GM21717 (cell line): ENCODE data around the gene SARDH.

Experiments used
- ATAC-seq: cut with Tn5 transposase; IDR thresholded peaks from one replicate; pipeline ENCODE4 v1.9.1; 2021; ENCODE audit warnings: mild to moderate bottlenecking, moderate library complexity; ENCODE audit not compliant: unreplicated experiment

SARDH gene

DNA sequence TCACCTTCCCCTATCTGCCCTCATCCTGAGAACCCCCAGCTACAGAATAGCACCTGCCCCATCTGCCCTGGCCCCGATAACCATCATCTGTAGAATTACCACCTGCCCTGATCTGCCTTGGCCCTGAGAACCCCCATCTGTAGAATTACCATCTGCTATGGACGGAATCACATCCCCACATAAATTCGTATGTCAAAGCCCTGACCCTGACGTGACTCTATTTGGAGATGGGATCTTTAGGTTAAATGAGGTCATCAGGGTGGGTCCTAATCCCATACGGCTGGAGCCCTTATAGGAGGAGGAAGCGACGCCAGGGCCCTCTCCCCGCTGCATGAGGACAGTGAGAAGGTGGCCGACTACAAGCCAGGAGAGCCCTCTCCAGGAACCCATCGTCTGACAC, 32.6 kb downstream of the SARDH start:
- no peak for ATAC-seq

DNA sequence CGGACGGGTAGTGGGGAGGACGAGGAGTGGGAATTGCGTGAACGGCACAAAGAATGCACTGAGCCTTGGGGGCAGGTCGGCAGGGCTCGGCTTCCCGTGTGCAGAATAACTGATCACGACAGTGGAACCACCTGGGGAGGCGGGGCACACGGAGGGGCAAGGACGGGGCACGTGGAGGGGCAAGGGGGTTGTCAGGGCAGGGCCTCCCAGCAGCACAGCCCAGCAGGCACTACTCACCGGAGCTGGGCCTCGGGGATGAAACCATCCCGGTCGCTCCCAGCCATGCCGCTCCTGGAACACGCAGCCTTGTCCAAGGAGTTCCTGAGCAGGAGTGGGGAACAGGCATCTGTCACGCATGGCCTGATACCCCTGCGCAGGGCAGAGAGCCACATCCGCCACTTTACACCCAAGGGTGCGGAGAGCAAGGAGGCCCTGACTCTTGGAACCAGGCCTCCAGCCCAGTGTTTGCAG, 33.4 kb downstream of the SARDH start:
- ATAC-seq = no peak

- no peak for ATAC-seq
These were observed 34.4 kb downstream of the SARDH start for GRCh38 chr9:133703591-133704399.

DNA sequence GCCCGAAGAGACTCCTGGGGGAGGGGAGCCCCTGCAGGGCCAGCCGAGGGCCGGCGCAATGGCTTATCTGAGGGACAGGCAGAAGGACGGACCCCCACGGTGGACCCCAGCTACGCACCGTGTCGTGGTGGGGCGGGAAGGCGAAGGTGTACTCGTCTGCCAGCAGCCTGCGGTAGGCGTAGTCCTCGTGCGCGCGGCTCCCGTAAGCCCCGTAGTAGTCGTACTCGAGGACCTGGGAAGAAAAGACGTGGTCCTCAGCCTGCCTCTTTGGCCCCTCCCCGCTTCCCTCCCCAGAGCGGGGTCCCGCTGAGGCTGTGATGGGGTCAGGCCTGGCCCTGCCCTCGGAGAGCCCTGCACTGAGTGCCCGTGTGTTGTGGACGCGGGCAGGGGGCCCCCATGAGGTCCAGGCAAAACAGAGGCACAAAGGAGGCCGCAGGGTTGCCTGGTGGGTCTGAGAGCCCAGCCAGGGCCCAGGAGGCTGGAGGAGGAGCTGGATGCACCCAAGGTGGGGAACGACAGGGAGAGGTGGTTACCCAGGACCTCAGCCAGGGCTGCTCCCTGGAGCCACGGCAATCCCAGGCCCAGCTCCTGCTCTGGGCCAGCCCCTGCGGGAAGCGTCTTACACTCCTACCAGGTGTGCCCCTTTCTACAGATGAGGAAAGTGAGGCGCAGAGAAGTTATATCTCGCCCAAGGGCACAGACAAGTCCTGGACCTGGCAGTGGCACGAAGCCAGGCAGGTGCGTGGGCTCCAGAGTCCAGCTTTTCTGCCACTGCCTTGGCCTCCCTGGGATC, 35.2 kb downstream of the SARDH start:
- ATAC-seq = no peak

DNA sequence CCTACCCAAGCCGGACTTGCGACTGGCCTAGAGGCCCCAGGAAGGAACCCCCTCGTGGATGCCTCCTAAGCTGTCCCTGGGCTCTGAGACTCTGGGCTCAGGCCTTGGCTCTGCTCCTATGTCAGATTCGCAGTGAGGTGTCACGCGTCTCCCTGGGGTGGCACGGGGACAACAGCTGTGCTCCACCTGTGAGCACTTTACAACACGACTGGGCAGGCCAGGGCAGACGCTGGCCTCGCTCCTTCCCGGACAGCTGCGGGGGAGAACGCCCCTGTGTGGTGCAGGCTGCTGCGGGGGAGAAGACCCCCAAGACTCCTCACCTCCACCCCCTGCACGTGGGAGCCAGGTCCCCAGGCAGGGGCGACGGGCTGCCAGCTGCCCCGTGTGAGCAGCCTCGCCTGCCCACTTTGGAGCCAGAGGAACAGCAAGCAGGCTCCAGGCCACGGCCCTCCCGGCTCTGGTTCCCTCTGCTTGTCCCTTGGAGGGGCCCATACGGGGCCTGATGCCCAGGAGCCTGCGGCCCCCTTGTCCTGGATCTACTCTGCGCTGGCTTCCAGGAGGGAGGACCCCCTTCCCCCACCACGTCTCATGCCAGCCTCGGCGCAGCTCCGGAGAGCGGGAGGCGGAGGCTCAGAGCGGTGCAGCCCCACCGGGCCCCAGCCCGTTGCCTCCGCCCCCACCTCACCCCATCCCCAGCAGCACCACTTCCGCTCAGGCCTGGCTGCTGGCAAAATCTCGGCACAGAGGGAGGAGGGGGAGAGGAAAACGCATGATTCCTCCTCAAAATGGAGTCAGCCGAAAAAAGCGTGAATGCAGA, 36.0 kb downstream of the SARDH start:
- no peak for ATAC-seq

- ATAC-seq = no peak
These were observed 36.7 kb downstream of the SARDH start for GRCh38 chr9:133701321-133701980.

DNA sequence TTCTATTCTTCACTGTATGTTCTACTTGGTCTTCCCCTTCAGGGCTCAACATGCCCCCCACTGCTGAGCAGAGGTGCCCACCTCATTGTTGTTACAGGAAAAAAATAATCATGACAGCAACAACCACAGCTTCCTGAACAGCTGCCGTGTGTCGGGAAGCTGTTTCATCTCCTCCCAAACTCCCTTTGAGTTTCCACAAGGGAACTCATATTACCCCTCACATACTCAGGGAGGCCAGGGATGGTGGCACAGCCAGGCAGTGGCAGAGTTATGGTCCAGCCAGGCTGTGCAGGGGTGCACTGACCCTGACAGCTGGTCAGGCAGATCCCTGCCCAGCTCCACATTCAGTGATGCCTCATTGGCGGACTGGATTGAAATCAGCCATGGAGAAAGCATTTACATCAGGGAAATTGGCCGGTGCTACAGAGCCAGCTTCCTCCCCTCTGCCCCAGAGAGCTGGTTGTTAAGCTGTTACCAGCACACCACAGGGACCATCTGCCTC, 37.3 kb downstream of the SARDH start:
- no peak for ATAC-seq

- ATAC-seq = no peak
These were observed 38.6 kb downstream of the SARDH start for GRCh38 chr9:133699546-133699945.

DNA sequence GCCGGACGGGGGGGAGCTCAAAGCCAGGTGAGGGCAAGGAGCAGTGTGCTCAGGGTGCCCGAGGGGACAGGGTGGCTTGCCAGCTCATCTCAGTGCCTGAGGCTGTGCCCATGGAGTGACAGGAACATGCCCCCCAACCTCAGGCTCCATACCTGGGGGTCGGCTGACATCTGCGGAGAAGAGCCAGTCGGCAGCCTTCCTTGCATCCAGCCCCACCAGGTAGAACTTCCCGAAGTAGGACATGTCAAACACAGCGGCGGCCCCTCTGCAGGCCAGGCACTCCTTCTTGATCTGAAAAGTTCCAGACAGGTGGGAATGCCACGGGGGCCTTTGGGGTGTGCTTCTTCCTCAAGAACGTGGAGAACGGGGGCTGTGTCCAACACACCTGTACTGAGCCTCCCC, 42.1 kb downstream of the SARDH start:
- ATAC-seq = no peak

DNA sequence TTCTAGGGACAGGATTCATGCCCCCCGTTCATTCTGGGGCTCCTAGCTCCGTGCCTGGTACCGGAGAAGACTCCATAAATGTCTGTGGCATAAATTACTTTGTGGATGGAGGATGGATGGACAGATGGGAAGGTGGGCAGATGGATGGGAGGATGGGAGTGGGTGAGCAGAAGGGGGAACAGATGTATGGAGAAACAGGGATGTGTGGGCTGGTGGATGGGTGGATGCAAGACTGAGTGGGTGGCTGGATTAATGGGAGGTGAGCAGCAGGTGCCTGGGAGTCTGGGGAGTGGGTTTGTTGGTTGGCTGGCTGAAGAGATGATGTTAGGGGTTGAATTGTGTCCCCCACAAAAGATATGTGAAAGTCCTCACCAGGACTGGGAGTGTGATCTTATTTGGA, 43.5 kb downstream of the SARDH start:
- ATAC-seq = no peak

DNA sequence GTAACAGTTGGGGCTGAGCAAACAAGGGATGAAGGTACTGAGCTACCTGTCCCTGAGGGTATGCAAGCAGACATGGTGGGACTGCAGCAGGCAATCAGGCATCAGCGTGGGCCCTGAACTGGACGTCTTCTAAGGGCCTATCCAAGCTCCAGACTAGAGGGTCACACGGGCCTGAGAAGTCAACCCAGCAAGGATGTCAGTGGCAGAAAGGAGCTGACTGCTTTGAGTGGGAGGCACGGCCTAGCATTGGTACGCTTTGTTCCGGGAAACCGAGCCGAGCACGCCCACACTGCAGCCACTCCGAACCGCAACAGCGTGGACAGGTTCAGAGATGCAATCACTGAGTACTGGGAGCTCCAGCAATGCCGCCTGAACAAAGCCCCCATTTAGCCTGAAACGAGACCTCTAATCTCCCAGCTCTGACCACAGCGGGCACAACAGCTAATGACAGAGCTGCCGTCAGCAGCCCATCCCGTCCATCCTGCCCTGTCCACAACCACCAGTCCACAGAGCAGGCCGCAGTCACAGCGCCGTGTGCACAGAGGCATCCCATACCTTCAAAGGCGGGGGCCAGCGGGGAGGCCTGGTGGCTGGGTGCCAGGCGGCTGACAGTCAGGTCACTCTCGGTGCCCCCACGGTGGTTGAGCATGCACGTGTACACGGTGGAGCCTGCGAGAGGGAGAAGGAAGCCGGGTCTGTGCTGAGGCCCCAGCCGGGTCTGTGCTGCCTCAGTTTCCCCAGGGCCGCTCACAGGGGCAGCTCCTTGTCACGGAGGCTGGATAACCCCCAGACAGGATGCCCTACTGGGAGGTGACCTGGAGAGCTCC, 44.2 kb downstream of the SARDH start:
- ATAC-seq = no peak

DNA sequence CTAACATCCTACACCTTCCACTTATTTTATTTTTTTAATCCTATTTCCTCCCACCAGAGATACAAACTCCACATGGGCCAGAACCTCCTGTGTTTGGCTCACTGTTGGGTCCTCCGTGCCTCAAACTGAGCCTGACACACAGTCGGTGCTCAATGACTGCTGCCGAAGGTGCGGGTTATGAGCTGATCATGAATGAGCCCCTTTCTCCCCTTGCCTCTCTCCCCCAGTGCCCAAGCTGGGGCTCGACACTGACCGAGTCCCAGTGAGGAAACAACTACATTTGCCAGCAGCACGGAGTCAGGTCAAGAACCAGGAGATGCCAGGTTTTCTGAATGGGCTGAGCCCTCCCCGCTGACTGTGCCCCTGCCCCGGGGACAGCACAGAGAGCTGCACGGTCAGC, 45.0 kb downstream of the SARDH start:
- no peak for ATAC-seq

GRCh38 chr9:133692364-133692985, 45.7 kb downstream of the SARDH start:
- no peak for ATAC-seq

DNA sequence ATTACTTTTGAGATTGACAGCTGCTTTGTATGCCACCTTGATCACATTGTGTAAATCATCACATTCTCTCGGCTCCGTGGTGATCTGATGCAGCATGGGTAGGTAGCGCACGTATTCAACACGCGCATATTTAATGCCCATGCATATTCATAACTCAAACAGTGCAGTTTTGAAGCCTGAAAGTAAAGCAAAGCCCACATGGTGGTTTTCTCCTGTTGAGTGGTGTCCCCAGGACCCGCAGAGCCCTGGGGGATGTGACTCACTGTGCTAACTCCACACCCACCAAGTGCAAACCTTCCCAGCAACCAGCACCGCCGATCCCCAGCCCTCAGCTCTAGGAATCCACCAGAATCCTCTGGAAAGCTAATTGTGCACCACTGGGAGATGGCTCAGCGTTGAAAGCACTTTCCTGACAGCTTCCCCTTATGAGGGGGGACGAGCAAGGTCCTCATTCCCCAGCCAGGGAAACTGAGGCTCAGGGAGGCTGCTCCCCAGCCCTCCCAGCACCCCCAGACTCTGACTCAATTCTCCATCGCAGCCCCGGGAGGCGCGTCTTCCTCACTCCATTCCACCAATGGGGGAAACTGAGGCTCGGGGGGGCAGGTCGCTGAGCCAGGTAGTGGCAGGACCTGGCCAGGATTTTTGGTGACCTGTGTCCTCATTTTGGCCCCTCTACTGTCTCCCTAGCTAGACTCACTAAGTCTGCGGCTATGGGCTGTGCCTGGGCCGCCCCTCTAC, 46.4 kb downstream of the SARDH start:
- no peak for ATAC-seq

GRCh38 chr9:133691191-133691590, 47.0 kb downstream of the SARDH start:
- ATAC-seq = no peak

GRCh38 chr9:133690081-133690561, 48.0 kb downstream of the SARDH start:
- no peak for ATAC-seq

- no peak for ATAC-seq
These were observed 48.9 kb downstream of the SARDH start for GRCh38 chr9:133689151-133689763.
